GM06990 (cell line): ENCODE measurements around the gene STK10.

Source experiments
- DNase-seq: peaks from one replicate; pipeline ENCODE4 v3.0.0-alpha.2; 2011; ENCODE audit not compliant: insufficient read length; ENCODE audit errors: extremely low read depth
- H3K27me3 ChIP-seq: replicated peaks from 2 replicates; pipeline ENCODE4 v1.6.0; 2011; ENCODE audit warnings: low read length; ENCODE audit not compliant: control insufficient read depth, insufficient read depth
- H3K36me3 ChIP-seq: 2 replicates; pipeline ENCODE4 v1.5.1; 2011; ENCODE audit warnings: low read length; ENCODE audit not compliant: control insufficient read depth, insufficient read depth
- H3K4me3 ChIP-seq: replicated peaks from 2 replicates; pipeline ENCODE4 v1.5.1; 2011; ENCODE audit warnings: low read depth, mild to moderate bottlenecking, control low read depth, low read length
- CTCF ChIP-seq: IDR thresholded peaks from 2 replicates; pipeline ENCODE4 v1.5.1; 2011; ENCODE audit warnings: low read length, control low read depth, mild to moderate bottlenecking, inconsistent platforms; ENCODE audit not compliant: insufficient read depth, poor library complexity, severe bottlenecking

STK10 gene

GRCh38 chr5:172186114-172186695 lies 1.8 kb downstream of the STK10 start:
- H3K27me3 ChIP-seq, result no peaks in the 10 kb centered on the region
- no peak for TF ChIP-seq CTCF
- H3K4me3 ChIP-seq, result peak overlapping the region; percentile 86
- H3K36me3 ChIP-seq, result peaks cover 2% of the 10 kb centered on the region
- no peak for DNase-seq

- Histone ChIP-seq H3K27me3 (no peaks in the 10 kb centered on the region), H3K36me3 (peaks cover 4% of the 10 kb centered on the region), H3K4me3 (peak overlapping the region; percentile 86)
- no peak for DNase-seq
- TF ChIP-seq CTCF, result no peak
These were observed 2.9 kb downstream of the STK10 start for GRCh38 chr5:172185096-172185461.

- no peak overlapping the region for H3K4me3 ChIP-seq
- H3K36me3 ChIP-seq, result peaks cover 4% of the 10 kb centered on the region
- no peak for TF ChIP-seq CTCF
- DNase-seq, result no peak
- no peaks in the 10 kb centered on the region for H3K27me3 ChIP-seq
These were observed 4.1 kb downstream of the STK10 start for GRCh38 chr5:172183881-172184280.

GRCh38 chr5:172182291-172182690 lies 5.7 kb downstream of the STK10 start:
- H3K36me3 ChIP-seq, result peaks cover 5% of the 10 kb centered on the region
- H3K4me3 ChIP-seq, result no peak overlapping the region
- no peak for DNase-seq
- TF ChIP-seq CTCF, result no peak
- H3K27me3 ChIP-seq, result no peaks in the 10 kb centered on the region

- no peak for DNase-seq
- Histone ChIP-seq H3K4me3 (no peak overlapping the region), H3K27me3 (no peaks in the 10 kb centered on the region), H3K36me3 (peaks cover 5% of the 10 kb centered on the region)
- no peak for TF ChIP-seq CTCF
These were observed 7.1 kb downstream of the STK10 start for GRCh38 chr5:172180936-172181335.
